Endothelial cell of umbilical vein (primary cell): ENCODE data around the gene NUP205. TPM values are rescaled to one million over a fixed set of nuclear protein-coding genes. Genes with fewer than 3 reads are reported as not detected.

Experiments used
- BruUV-seq: library from RNA; stranded (reverse); fragments of 400-500 nt; replicated peaks from 2 replicates; lab custom pipeline; 2021; lab: Mats Ljungman, UMichigan
- CTCF ChIA-PET: fragments of 300-600, 350-600 bp; sonication (Branson Sonifier 250); formaldehyde crosslinking; loops from one replicate; lab custom pipeline; 2021; ENCODE audit warnings: antibody characterized with exemption, inconsistent platforms; lab: Charles Lee
- POLR2A ChIA-PET: fragments of 300-600, 350-600 bp; sonication (Branson Sonifier 250); formaldehyde crosslinking; loops from one replicate; lab custom pipeline; 2021; ENCODE audit warnings: antibody characterized with exemption, inconsistent platforms; lab: Charles Lee
- DNase-seq: peaks from one replicate; pipeline ENCODE4 v3.0.0-alpha.2; 2011; ENCODE audit warnings: low read depth, low spot score
- FAIRE-seq: peaks from 2 replicates; lab custom pipeline; 2011; peaks lifted over from hg19 to GRCh38; lab: Jason Lieb, UNC
- H2AFZ ChIP-seq: 2 replicates; pipeline ENCODE4 v1.6.0; 2012; ENCODE audit warnings: low read depth, low read length, control low read depth, inconsistent platforms
- H3K27ac ChIP-seq: 2 replicates; pipeline ENCODE4 v1.5.1; 2011; ENCODE audit warnings: low read depth, mild to moderate bottlenecking, control low read depth, low read length, moderate library complexity; ENCODE audit not compliant: insufficient read depth
- H3K27me3 ChIP-seq, 2 experiments: 2 replicates each; pipeline versions ENCODE4 v1.6.0 to v1.6.1; 2011; ENCODE audit warnings: low read length in 2 of 2, mixed read lengths in 1 of 2; ENCODE audit not compliant: control insufficient read depth in 2 of 2, insufficient read depth in 2 of 2
- H3K36me3 ChIP-seq, 2 experiments: 2 replicates in 1 of 2; 3 replicates in 1 of 2; pipeline ENCODE4 v1.5.1; 2011; ENCODE audit warnings: low read length in 2 of 2, mild to moderate bottlenecking in 1 of 2, moderate library complexity in 1 of 2; ENCODE audit not compliant: control insufficient read depth in 2 of 2, insufficient read depth in 2 of 2; ENCODE audit errors: extremely low read depth in 1 of 2
- H3K4me1 ChIP-seq: 3 replicates; pipeline ENCODE4 v1.5.1; 2011; ENCODE audit warnings: mild to moderate bottlenecking, low read length; ENCODE audit not compliant: control insufficient read depth, insufficient read depth; ENCODE audit errors: extremely low read depth
- H3K4me2 ChIP-seq: 2 replicates; pipeline ENCODE4 v1.6.1; 2011; ENCODE audit warnings: low read length, control low read depth, mixed read lengths; ENCODE audit not compliant: insufficient read depth
- H3K4me3 ChIP-seq, 3 experiments: fragments of 200-600 bp in 1 of 3; sonication (generic), shearing (Covaris generic) in 1 of 3; replicated peaks in 1 of 3; 2 replicates each; pipeline ENCODE4 v1.5.1; 2011 to 2016; ENCODE audit warnings: control low read depth in 3 of 3, low read length in 3 of 3, mild to moderate bottlenecking in 2 of 3, inconsistent platforms in 1 of 3, low read depth in 1 of 3, moderate library complexity in 1 of 3; ENCODE audit not compliant: insufficient read depth in 1 of 3
- H3K79me2 ChIP-seq: 2 replicates; pipeline ENCODE4 v1.6.0; 2012; ENCODE audit warnings: low read length, inconsistent platforms; ENCODE audit not compliant: control insufficient read depth, insufficient read depth
- H3K9ac ChIP-seq: replicated peaks from 2 replicates; pipeline ENCODE3; 2011; ENCODE audit warnings: low read length, control low read depth; ENCODE audit not compliant: insufficient read depth; ENCODE audit errors: extremely low read depth
- H3K9me1 ChIP-seq: replicated peaks from 3 replicates; pipeline ENCODE4 v1.6.0; 2011; ENCODE audit warnings: mild to moderate bottlenecking, low read length; ENCODE audit not compliant: control insufficient read depth, insufficient read depth; ENCODE audit errors: extremely low read depth
- H3K9me3 ChIP-seq: replicated peaks from 2 replicates; pipeline ENCODE4 v1.5.1; 2012; ENCODE audit warnings: low read length, inconsistent platforms; ENCODE audit not compliant: control insufficient read depth, insufficient read depth
- H4K20me1 ChIP-seq: replicated peaks from 2 replicates; pipeline ENCODE3; 2011; ENCODE audit warnings: mild to moderate bottlenecking, low read length; ENCODE audit not compliant: control insufficient read depth, insufficient read depth; ENCODE audit errors: extremely low read depth
- EZH2 ChIP-seq: IDR thresholded peaks from 2 replicates; pipeline ENCODE4 v1.6.1; 2012; ENCODE audit warnings: borderline replicate concordance, low read depth, mild to moderate bottlenecking, moderate library complexity, low read length, inconsistent platforms; ENCODE audit not compliant: severe bottlenecking
- FOS ChIP-seq: IDR thresholded peaks from 2 replicates; pipeline ENCODE4 v1.6.1; 2011; ENCODE audit warnings: mild to moderate bottlenecking, low read length, moderate library complexity, borderline replicate concordance; ENCODE audit not compliant: insufficient read depth
- GATA2 ChIP-seq: IDR thresholded peaks from 2 replicates; pipeline ENCODE4 v1.7.0; 2011; ENCODE audit warnings: low read depth, mild to moderate bottlenecking, moderate library complexity, mixed read lengths, low read length; ENCODE audit not compliant: insufficient read length, insufficient read depth
- JUN ChIP-seq: IDR thresholded peaks from 2 replicates; pipeline ENCODE4 v1.6.1; 2011; ENCODE audit warnings: borderline replicate concordance, low read depth; ENCODE audit not compliant: insufficient read length, insufficient read depth
- MYC ChIP-seq: IDR thresholded peaks from one replicate; pipeline ENCODE4 v1.6.1; 2011; ENCODE audit warnings: mild to moderate bottlenecking, low read depth, low read length
- POLR2A ChIP-seq: IDR thresholded peaks from 2 replicates; pipeline ENCODE4 v1.6.1; 2012; ENCODE audit warnings: low read depth, mild to moderate bottlenecking, control low read depth, low read length
- POLR2AphosphoS5 ChIP-seq: IDR thresholded peaks from 2 replicates; pipeline ENCODE4 v1.6.1; 2012; ENCODE audit warnings: low read depth, mild to moderate bottlenecking, control low read depth, low read length, moderate library complexity; ENCODE audit not compliant: insufficient read depth
- dilution Hi-C: fragments of 300-500 bp; cut with MboI; formaldehyde crosslinking; loops from one replicate; pipeline ENCODE4 v1.15.0; 2019; ENCODE audit warnings: low sequenced_read_pairs; ENCODE audit not compliant: extremely low pct_ligation_motif_present
- intact Hi-C: fragments of 100-400 bp; cut with micrococcal nuclease; formaldehyde crosslinking; loops from one replicate; pipeline ENCODE4 v1.10.0; 2022
- polyA plus RNA-seq, 4 experiments: library from polyadenylated mRNA; depleted of rRNA in 3 of 4; stranded (reverse) in 3 of 4; unstranded in 1 of 4; fragments of >200 nt; gene quantifications; 2 replicates each; pipeline versions ENCODE4 v1.2.1 to v1.2.3, GENCODE V29; 2011 to 2012; ENCODE audit warnings: missing spikeins in 1 of 4
- total RNA-seq: library from RNA; stranded (reverse); gene quantifications from 2 replicates; pipeline ENCODE4 v1.2.3, GENCODE V29; 2021
- TF ChIP-seq, protein P1 (sequence below): IDR thresholded peaks from 2 replicates; pipeline ENCODE4 v1.6.1; 2011; ENCODE audit not compliant: insufficient read depth, insufficient read length

NUP205 gene
- total and polyA plus RNA-seq, 2 donors (not counting 3 experiments of a cell fraction or from before 2014, with no cell fraction given), result 48.8 to 81.3 TPM

GRCh38 chr7:135678612-135679575, 121.2 kb downstream of the NUP205 start:
- BruUV-seq, result no TSS peak
- no peaks in the 10 kb centered on the region for H4K20me1 ChIP-seq
- ChIA-PET POLR2A (no interaction called here), CTCF (interaction anchor here (1.3 kb wide), 1 partner anchor 1947 kb away, joined by 3 read pairs; no protein-coding TSS in a partner anchor)
- no peak overlapping the region for H3K27ac ChIP-seq
- intact Hi-C loops (no loop called here), dilution Hi-C loops (no loop called here)
- H3K9me1 ChIP-seq, result no peaks in the 10 kb centered on the region
- no peak overlapping the region for H3K9ac ChIP-seq
- H2AFZ ChIP-seq, result no peak overlapping the region
- H3K36me3 ChIP-seq, result peaks cover 2 to 7% of the 10 kb centered on the region in 2 experiments
- no peaks in the 10 kb centered on the region for H3K9me3 ChIP-seq
- DNase-seq, result peak; percentile 55
- no peaks in the 10 kb centered on the region for H3K27me3 ChIP-seq
- no peak overlapping the region for H3K4me2 ChIP-seq
- H3K4me1 ChIP-seq, result peaks cover 8% of the 10 kb centered on the region
- H3K79me2 ChIP-seq, result no peaks in the 10 kb centered on the region
- TF ChIP-seq EZH2, result no peak
- no peak for TF ChIP-seq MYC
- TF ChIP-seq POLR2AphosphoS5, result no peak
- no peak for TF ChIP-seq POLR2A
- TF ChIP-seq, protein P1, sequence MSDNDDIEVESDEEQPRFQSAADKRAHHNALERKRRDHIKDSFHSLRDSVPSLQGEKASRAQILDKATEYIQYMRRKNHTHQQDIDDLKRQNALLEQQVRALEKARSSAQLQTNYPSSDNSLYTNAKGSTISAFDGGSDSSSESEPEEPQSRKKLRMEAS, result no peak
- no peak for TF ChIP-seq JUN
- no peak for TF ChIP-seq FOS
- no peak for TF ChIP-seq GATA2
- no peak for FAIRE-seq
- no peak overlapping the region for H3K4me3 ChIP-seq
